Activated CD8-positive, alpha-beta memory T cell treated with anti-CD3 and anti-CD28 coated beads, Interleukin-2, amount 50 U/mL, for 24 hours (primary cell): Measurements from ENCODE around the gene SEPHS2.
A peak's percentile ranks its signal among the peaks of the same experiment; 100 is the strongest.
"Not testable (repeated sequence)": the region's sequence is repeated elsewhere in the genome, so short reads cannot be mapped to it uniquely, and the experiment has no call there.

Experiments
- DNase-seq: peaks from one replicate; pipeline ENCODE4 v3.0.0-alpha.2; 2020; ENCODE audit errors: extremely low read depth

Gene SEPHS2, protein sequence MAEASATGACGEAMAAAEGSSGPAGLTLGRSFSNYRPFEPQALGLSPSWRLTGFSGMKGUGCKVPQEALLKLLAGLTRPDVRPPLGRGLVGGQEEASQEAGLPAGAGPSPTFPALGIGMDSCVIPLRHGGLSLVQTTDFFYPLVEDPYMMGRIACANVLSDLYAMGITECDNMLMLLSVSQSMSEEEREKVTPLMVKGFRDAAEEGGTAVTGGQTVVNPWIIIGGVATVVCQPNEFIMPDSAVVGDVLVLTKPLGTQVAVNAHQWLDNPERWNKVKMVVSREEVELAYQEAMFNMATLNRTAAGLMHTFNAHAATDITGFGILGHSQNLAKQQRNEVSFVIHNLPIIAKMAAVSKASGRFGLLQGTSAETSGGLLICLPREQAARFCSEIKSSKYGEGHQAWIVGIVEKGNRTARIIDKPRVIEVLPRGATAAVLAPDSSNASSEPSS

DNA sequence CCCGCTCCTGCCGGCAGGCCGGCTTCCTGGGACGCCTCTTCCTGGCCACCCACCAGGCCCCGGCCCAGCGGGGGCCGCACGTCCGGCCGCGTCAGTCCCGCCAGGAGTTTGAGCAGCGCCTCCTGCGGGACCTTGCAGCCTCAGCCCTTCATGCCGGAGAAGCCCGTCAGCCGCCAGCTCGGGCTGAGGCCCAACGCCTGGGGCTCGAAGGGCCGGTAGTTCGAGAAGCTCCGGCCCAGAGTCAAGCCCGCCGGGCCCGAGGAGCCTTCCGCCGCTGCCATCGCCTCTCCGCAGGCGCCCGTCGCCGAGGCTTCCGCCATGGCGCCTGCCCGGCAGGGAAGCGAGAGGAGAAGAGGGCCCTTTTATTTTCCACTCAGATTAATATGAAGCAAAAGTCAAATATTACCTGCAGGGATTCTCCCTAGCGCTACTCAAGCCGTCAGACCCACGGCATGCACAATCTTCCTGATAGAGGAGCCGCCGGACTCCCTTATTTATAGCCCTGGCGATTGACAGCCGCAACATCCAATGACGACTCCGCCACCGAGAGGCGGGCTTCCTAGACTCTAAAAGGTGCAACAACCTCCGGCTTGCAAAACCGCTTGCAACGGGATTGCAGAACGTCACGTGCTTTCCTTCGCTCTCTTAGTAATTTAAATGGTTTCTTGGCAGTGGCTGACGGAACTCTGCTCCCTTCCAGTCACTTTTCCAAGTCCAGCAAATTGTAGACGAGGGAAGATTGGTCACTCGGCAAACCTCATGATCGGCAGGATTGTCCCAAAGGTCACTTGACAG is at the start of gene SEPHS2:
Gene SEPHS2, minus strand, starts transcription at position 467 of the 795 bp plus-strand sequence. Its CDS starts 147 bp downstream, at position 320.
- DNase-seq, result peak; percentile 93

DNA sequence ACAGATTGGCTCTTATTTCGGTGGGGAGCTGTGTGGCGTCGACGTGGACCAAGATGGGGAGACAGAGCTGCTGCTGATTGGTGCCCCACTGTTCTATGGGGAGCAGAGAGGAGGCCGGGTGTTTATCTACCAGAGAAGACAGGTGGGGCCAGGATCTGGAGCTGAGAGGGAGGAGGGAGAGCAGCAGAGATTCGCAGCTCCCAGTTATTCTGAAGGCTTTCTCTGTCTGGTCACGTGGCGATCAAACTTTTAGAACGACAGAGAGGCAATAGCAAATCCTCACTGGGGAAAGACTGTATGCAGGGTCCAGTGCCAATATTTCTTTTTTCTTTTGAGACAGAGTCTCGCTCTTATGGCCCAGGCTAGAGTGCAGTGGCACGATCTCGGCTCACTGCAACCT is 49.0 kb upstream of the SEPHS2 start:
- no peak for DNase-seq

DNA sequence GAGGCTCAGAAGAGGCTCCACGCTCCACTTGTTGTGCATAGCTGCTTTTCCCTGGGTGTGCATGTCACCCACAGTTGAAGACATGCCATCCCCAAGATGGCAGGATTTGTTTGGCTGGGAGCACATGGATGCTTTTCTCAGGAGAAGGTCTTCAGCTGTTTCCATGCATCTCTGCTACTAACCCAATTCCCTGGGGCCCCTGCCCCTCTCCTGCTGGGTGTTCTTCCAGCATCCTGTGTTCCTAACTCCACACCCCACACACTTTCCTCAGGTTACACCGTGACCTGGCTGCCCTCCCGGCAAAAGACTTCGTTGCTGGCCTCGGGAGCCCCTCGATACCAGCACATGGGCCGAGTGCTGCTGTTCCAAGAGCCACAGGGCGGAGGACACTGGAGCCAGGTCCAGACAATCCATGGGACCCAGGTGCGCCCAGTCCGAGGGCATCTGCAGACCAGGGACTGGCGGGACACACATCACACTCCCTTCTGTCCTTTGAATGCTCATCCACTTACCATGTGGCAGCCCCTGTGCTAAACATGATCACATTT is 48.3 kb upstream of the SEPHS2 start:
- no peak for DNase-seq

DNA sequence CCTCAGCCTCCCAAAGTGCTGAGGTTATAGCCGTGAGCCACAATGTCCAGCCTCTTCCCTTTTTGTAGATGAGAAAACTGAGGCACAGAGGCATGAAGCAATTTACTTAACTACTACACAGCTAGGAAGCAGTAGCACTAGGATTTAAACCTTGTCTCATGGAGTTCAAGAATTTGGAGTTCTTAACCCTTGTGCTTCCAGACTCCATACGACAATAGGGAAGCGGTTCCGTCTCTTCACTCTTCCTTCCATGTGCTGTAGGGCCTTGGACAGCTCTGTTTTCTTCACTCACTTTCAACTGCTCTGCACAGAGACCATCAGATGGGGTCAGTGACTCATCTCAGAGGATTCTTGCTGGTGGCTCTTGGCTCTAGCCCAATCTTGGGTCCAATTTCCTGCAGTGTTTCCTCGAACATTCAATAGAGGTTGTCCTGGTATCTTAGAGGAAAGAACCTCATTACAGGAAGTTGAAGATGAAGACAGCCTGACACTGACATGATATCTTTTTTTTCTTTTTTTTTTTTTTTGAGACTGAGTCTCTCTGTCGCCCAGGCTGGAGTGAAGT is 46.2 kb upstream of the SEPHS2 start:
- no peak for DNase-seq

DNA sequence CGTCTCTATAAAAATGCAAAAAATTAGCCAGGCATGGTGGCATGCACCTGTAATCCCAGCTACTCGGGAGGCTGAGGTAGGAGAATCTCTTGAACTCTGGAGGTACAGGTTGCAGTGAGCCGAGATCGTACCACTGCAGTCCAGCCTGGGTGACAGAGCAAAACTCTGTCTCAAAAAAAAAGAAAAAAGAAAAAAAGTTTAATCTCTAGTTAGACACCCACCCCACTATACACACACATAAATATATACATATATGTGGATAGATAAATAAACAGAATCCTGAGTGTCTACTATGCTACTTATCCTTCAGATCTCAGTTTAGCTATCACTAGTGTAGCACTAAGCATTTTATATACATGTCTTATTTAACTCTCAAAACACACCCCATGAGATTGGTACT is 45.6 kb upstream of the SEPHS2 start:
- no peak for DNase-seq

DNA sequence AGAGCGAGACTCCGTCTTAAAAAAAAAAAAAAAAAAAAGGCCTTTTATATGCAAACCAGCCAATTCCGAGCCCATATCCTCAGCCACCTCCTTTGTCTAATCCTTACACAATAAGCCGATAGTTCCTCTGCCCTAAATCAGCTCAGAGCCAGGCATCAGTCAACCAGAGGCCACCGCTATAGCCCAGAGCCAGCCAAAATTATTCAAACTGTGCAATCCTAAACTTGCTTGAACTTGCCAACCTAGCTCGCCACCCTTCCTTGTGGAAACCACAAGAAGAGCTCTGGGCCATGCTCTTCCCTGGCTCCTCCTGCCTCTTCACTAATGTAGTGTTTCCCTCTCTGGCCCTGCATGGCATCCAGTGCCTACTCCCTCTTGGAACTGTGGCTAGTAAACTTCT is 44.5 kb upstream of the SEPHS2 start:
- no peak for DNase-seq

DNA sequence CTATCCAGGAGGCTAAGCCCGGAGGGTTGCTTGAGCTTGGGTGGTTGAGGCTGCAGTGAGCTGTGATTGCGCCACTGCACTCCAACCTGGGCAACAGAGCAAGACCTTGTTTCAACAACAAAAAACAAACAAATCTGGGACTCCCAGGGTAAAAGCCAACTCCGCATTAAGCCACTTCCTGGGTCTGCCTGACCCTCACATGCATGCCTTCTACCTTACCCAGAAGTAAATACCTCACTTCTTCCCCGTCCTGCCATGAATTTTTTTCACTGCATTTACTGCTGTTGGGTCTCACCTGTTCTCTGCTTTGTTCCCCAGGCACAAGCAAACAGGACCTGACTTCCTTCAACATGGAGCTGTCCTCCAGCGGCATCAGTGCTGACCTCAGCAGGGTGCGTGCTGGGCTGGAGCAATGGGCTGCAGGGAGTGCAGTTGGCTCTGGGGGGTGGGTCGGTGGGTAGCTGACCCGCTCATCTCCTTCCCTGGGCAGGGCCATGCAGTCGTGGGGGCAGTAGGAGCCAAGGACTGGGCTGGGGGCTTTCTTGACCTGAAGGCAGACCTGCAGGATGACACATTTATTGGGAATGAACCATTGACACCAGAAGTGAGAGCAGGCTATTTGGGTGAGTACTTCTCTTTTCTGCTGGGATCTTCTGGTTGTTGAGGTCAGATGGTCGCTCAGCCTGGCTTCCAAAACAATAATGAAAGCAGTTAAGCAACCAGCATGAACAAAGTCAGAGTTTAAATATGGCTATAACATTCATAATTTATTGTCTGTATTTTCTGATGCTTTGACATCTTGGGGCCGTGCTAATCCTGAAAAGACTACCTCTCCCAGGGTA is 43.3 kb upstream of the SEPHS2 start:
- DNase-seq, result no peak

DNA sequence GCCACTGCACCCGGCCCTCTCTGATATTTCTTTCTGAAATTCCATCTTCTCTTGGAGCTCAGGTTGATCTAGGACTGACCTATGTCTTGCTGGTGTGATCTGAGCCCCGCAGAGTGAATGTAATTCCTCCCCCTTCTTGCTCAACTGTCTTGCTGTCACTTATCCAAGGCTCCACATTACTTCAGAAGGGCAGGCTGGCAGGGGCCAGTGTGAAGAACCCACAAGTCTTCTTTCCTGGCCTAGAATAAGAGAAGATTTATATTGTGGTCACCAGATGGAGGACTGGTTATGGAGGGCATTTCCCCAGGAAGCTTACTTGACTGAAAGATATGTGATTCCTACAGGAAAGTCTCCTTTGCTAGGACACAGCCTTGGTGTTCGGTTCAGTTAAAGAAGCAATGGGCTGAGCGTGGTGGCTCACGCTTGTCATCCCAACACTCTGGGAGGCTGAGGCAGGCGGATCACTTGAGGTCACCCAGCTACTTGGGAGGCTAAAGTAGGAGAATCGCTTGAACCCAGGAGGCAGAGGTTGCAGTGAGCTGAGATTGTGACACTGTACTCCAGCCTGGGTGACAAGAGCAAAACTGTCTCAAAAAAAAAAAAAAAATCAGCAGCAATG is 40.3 kb upstream of the SEPHS2 start:
- no peak for DNase-seq

DNA sequence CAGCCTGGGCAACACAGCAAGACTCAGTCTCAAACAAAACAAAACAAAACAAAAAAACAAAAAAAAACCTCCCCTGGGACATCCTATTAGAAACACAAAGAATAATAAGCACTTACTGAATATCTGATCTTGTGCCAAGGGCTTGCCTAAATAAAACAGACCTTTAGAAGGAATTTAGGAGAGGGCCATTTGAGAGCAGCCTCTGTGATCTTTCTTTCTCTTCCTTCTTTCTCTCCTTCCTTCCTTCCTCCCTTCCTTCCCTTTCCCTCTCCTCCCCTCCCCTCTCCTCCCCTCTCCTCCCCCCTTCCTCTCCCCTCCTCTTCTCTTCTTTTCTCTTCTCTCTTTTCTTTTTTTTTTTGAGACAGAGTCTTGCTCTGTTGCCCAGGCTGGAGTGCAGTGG is 39.2 kb upstream of the SEPHS2 start:
- DNase-seq, result no peak

DNA sequence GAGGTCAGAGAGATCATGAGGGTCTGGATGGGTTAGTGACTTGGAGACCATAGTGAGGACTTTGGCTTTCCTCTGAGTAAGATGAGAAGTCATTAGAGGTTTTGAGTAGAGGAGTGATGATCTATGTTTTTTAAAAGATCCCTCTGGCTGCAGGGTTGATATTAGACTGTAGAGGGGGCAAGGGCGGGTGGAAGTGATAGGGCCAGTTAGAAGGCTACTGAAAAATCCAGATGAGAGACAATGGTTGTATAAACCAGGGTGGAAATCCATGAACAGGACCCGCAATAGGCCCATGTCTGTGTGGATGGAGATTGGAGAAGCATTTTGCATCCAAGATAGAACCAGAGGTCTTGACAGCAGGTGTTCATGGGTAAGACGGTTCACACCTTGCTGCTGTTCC is 36.7 kb upstream of the SEPHS2 start:
- no peak for DNase-seq

DNA sequence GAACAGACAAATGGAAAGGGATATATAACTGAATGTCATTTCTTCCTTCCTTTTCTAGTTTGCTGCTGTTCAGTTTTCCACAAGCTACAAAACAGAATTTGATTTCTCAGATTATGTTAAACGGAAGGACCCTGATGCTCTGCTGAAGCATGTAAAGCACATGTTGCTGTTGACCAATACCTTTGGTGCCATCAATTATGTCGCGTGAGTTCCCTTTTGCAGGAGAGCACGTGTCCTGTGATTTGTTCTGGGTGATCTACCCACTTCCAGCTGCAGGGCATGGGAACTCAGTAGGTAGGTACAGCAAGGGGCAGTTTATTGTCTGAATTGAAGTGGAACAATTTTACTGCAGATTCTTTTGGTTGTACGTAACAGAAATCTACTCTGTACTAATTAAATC is 35.7 kb upstream of the SEPHS2 start:
- no peak for DNase-seq

DNA sequence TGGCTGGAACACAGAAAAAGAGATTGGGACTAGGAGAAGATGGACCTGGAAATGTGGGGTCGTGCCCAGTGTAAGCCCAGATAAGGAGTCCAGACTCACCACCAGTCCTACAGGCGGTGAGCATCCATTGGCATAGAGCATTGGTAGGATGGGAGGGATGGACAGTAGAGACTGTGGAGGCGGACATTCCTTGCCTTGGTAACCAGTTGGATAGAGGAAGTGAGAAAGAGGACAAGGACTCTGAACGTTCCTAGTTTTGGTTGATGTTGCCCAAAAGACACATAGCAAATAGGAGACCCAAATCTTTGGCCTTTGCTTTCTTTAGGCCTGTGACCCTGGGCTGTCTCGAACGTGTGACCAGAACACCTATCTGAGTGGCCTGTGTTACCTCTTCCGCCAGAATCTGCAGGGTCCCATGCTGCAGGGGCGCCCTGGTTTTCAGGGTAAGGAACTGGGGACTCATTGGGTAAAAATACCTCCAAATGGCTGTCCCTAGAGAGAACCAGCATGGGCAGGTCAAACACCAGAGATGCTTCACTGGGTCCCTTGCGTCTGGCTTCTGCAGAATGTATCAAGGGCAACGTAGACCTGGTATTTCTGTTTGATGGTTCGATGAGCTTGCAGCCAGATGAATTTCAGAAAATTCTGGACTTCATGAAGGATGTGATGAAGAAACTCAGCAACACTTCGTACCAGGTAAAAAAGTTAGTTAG is 33.2 kb upstream of the SEPHS2 start:
- no peak for DNase-seq

DNA sequence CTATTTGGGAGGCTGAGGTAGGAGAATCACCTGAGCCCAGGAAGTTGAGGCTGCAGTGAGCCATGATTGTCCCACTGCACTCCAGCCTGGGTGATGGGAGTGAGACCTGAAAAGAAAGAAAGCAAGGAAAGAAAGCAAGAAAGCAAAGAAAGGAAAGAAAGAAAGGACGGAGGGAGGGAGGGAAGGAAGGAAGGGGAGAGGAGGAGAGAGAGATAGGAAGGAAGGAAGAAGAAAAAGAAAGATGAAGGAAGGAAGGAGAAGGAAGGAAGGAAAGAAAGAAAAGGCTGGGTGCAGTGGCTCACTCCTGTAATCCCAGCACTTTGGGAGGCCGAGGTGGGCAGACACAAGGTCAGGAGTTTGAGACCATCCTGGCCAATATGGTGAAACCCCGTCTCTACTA is 32.1 kb upstream of the SEPHS2 start:
- not testable (repeated sequence) for DNase-seq

DNA sequence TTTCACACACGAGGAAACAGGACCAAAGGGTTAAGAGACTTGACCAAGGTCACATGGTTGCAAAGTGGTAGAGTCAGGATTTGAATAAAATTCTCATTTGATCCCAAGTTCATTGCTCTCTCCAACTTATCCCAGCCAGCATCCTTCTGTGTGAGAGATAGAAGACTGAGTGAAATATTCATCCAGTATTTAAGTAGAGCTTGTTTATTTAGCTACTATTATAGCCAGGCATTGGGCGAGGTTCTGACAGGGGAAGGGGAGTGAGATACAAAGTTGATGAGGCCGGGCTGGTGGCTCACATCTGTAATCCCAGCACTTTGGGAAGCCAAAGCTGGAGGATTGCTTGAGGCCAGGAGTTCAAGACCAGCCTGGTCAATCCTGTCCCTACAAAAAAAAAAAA is 31.3 kb upstream of the SEPHS2 start:
- no peak for DNase-seq

DNA sequence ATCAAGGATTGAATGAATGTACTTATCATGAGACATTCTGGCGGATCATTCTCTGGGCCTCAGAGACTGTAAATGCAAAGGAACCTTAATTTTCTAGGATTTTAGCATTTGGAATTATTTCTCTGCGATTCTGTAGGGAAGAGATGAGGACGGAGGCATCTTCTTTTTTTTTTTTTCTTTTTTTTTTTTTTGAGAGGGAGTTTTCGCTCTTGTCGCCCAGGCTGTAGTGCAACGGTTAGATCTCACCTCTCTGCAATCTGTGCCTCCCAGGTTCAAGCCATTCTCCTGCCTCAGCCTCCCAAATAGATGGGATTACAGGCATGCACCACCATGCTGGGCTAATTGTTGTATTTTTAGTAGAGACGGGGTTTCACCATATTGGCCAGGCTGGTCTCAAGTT is 29.0 kb upstream of the SEPHS2 start:
- no peak for DNase-seq

DNA sequence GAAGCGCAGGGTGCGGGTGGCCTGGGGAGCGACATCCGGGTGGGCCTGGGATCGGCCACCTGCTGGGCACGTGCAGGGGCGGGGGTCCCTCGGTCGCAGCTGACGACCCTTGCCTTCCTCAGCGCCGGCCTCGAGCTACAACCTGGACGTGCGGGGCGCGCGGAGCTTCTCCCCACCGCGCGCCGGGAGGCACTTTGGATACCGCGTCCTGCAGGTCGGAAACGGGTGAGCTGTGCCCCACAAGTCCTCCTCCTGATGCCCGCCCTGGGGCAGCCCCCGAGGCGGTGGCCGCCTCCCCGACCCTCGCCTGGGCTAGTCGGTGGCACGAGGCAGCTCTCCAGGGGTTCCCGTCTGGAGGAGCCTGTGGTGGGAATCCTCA is 28.4 kb upstream of the SEPHS2 start:
- DNase-seq, result no peak

DNA sequence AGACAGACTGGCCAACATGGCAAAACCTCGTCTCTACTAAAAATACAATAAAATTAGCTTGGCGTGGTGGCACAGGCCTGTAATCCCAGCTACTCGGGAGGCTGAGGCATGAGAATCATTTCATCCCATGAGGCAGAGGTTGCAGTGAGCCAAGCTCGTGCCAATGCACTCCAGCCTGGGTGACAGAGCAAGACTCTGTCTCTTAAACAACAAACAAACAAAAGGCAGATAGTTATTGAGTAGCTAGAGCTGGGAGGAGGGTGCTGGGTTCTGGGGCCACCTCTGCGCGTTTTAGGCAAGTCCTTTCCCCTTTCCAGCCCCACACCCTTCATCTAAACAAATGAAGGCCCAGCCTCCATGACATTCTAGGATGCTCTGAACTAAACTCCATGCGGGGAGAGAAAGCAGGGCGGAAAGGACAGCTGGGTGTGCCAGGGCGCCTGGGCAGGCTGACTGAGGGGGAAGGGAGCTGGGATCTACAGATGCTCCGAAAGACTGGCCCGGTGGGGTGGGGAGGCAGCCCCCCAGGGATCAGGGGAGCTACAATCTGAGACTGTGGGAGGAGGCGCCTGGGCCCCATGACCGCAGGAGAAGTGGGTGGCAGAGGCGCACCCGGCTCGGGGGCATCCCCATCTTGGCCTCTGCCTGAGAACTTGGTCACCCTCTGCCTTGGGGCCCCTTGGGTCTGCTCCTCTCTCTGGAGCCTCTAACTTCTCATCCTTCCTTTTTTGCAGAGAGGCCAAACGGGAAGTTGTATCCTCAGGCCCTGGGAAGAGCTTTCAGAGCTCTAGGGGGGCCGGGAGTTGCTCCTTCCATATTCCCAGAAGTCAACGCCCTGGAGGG is 27.8 kb upstream of the SEPHS2 start:
- peak; percentile 53 for DNase-seq

DNA sequence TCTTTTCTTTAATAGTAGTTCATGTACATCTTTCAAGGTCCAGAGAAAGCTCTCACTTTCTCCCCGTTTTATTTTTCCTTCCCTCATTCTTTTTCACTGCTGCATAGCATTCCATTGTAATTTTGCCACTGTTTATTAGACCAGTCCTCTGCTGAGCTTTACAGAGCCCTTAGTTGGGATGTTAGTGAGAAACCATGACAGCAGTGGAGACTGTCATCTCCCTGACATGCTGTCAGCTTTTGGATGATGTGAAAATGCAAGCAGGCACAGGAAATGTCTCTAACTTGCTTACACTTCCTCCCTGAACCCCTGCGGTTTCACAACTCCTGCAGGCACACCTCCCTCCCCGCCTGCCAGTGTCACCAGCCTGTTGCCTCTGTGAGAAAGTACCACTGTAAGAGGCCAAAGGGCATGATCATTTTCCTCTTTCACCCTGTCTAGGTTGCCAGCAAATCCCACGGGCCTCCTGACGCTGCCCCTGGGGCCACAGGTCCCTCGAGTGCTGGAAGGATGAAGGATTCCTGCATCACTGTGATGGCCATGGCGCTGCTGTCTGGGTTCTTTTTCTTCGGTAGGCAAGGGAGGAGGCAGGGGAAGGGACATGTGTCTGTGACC is 26.8 kb upstream of the SEPHS2 start, which contains the start of gene ITGAL:
Gene ITGAL, plus strand, starts transcription at position 415 of the 615 bp plus-strand sequence. Its CDS starts 96 bp downstream, at position 511.
- peak; percentile 66 for DNase-seq

DNA sequence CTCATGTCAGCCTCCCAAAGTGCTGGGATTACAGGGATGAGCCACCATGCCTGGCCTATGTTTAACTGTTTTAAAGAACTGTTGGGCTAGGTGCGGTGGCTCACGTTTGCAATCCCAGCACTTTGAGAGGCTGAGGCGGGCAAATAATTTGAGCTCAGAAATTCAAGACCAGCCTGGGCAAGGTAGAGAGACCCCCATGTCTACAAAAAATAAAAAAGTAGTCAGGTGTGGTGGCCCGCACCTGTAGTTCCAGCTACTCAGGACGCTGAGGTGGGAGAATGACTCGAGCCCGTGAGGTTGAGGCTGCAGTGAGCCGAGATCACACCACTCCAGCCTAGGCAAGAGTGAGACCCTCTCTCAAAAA is 24.9 kb upstream of the SEPHS2 start:
- DNase-seq, result no peak
